ENCODE measurements around the gene PDE4DIP.
"Not testable (repeated sequence)": the region's sequence is repeated elsewhere in the genome, so short reads cannot be mapped to it uniquely, and the experiment has no call there.

Gene PDE4DIP

GRCh38 chr1:149013513-149013912, 169.3 kb downstream of the PDE4DIP start:
- H3F3A ChIP-seq (ENCODE audit: insufficient read depth, low read length); H3K36me3 ChIP-seq (ENCODE audit: insufficient read depth, low read length); H3K4me3 ChIP-seq (ENCODE audit: low read depth, low read length, poor library complexity, severe bottlenecking); H3K4me2 ChIP-seq (ENCODE audit: low read length); H3K4me1 ChIP-seq (ENCODE audit: insufficient read depth, low read length, severe bottlenecking); H3K9me3 ChIP-seq (ENCODE audit: low read length); H4K20me1 ChIP-seq (ENCODE audit: insufficient read depth, low read length); H2AFZ ChIP-seq (ENCODE audit: low read length); H3K79me2 ChIP-seq (ENCODE audit: insufficient read depth, low read length); H3K27me3 ChIP-seq (ENCODE audit: insufficient read depth, low read length); H3K9me2 ChIP-seq (ENCODE audit: low read depth, low read length); H3K9ac ChIP-seq (ENCODE audit: low read length); H3K27ac ChIP-seq (ENCODE audit: low read depth, low read length, poor library complexity, severe bottlenecking): not testable (repeated sequence)

- H3K36me3 ChIP-seq (ENCODE audit: insufficient read depth, low read length); H3K4me1 ChIP-seq (ENCODE audit: insufficient read depth, low read length, severe bottlenecking); H3K4me3 ChIP-seq (ENCODE audit: low read depth, low read length, poor library complexity, severe bottlenecking); H3K9ac ChIP-seq (ENCODE audit: low read length); H3K9me3 ChIP-seq (ENCODE audit: low read length); H3K27ac ChIP-seq (ENCODE audit: low read depth, low read length, poor library complexity, severe bottlenecking); H3K79me2 ChIP-seq (ENCODE audit: insufficient read depth, low read length); H3K9me2 ChIP-seq (ENCODE audit: low read depth, low read length); H3K27me3 ChIP-seq (ENCODE audit: insufficient read depth, low read length); H2AFZ ChIP-seq (ENCODE audit: low read length); H4K20me1 ChIP-seq (ENCODE audit: insufficient read depth, low read length); H3K4me2 ChIP-seq (ENCODE audit: low read length); H3F3A ChIP-seq (ENCODE audit: insufficient read depth, low read length): not testable (repeated sequence)
Observed at GRCh38 chr1:149015522-149015921, 171.3 kb downstream of the PDE4DIP start.

- not testable (repeated sequence) for H3F3A ChIP-seq (ENCODE audit: insufficient read depth, low read length); H3K4me1 ChIP-seq (ENCODE audit: insufficient read depth, low read length, severe bottlenecking); H3K4me3 ChIP-seq (ENCODE audit: low read depth, low read length, poor library complexity, severe bottlenecking); H3K9ac ChIP-seq (ENCODE audit: low read length); H3K9me2 ChIP-seq (ENCODE audit: low read depth, low read length); H3K9me3 ChIP-seq (ENCODE audit: low read length); H3K4me2 ChIP-seq (ENCODE audit: low read length); H3K36me3 ChIP-seq (ENCODE audit: insufficient read depth, low read length); H4K20me1 ChIP-seq (ENCODE audit: insufficient read depth, low read length); H3K79me2 ChIP-seq (ENCODE audit: insufficient read depth, low read length); H2AFZ ChIP-seq (ENCODE audit: low read length); H3K27me3 ChIP-seq (ENCODE audit: insufficient read depth, low read length); H3K27ac ChIP-seq (ENCODE audit: low read depth, low read length, poor library complexity, severe bottlenecking)
Observed at GRCh38 chr1:149016626-149017025, 172.4 kb downstream of the PDE4DIP start.

GRCh38 chr1:149018577-149018976, 174.3 kb downstream of the PDE4DIP start:
- H3F3A ChIP-seq (ENCODE audit: insufficient read depth, low read length); H3K36me3 ChIP-seq (ENCODE audit: insufficient read depth, low read length); H3K4me1 ChIP-seq (ENCODE audit: insufficient read depth, low read length, severe bottlenecking); H3K27ac ChIP-seq (ENCODE audit: low read depth, low read length, poor library complexity, severe bottlenecking); H3K79me2 ChIP-seq (ENCODE audit: insufficient read depth, low read length); H2AFZ ChIP-seq (ENCODE audit: low read length); H3K4me3 ChIP-seq (ENCODE audit: low read depth, low read length, poor library complexity, severe bottlenecking); H3K9ac ChIP-seq (ENCODE audit: low read length); H3K27me3 ChIP-seq (ENCODE audit: insufficient read depth, low read length); H3K4me2 ChIP-seq (ENCODE audit: low read length); H4K20me1 ChIP-seq (ENCODE audit: insufficient read depth, low read length); H3K9me3 ChIP-seq (ENCODE audit: low read length); H3K9me2 ChIP-seq (ENCODE audit: low read depth, low read length): not testable (repeated sequence)

GRCh38 chr1:149024327-149024726, 180.1 kb downstream of the PDE4DIP start:
- H3K9me2 ChIP-seq (ENCODE audit: low read depth, low read length); H3K79me2 ChIP-seq (ENCODE audit: insufficient read depth, low read length); H3K9me3 ChIP-seq (ENCODE audit: low read length); H3K27me3 ChIP-seq (ENCODE audit: insufficient read depth, low read length); H3K4me1 ChIP-seq (ENCODE audit: insufficient read depth, low read length, severe bottlenecking); H3K9ac ChIP-seq (ENCODE audit: low read length); H3F3A ChIP-seq (ENCODE audit: insufficient read depth, low read length); H3K36me3 ChIP-seq (ENCODE audit: insufficient read depth, low read length); H3K4me3 ChIP-seq (ENCODE audit: low read depth, low read length, poor library complexity, severe bottlenecking); H3K4me2 ChIP-seq (ENCODE audit: low read length); H3K27ac ChIP-seq (ENCODE audit: low read depth, low read length, poor library complexity, severe bottlenecking); H2AFZ ChIP-seq (ENCODE audit: low read length); H4K20me1 ChIP-seq (ENCODE audit: insufficient read depth, low read length): not testable (repeated sequence)

- not testable (repeated sequence) for H4K20me1 ChIP-seq (ENCODE audit: insufficient read depth, low read length); H2AFZ ChIP-seq (ENCODE audit: low read length); H3K9ac ChIP-seq (ENCODE audit: low read length); H3K4me2 ChIP-seq (ENCODE audit: low read length); H3K9me3 ChIP-seq (ENCODE audit: low read length); H3K4me1 ChIP-seq (ENCODE audit: insufficient read depth, low read length, severe bottlenecking); H3K79me2 ChIP-seq (ENCODE audit: insufficient read depth, low read length); H3K27me3 ChIP-seq (ENCODE audit: insufficient read depth, low read length); H3K27ac ChIP-seq (ENCODE audit: low read depth, low read length, poor library complexity, severe bottlenecking); H3F3A ChIP-seq (ENCODE audit: insufficient read depth, low read length); H3K36me3 ChIP-seq (ENCODE audit: insufficient read depth, low read length); H3K4me3 ChIP-seq (ENCODE audit: low read depth, low read length, poor library complexity, severe bottlenecking); H3K9me2 ChIP-seq (ENCODE audit: low read depth, low read length)
Observed at GRCh38 chr1:149033916-149034315, 189.7 kb downstream of the PDE4DIP start.

GRCh38 chr1:149043056-149043455, 198.8 kb downstream of the PDE4DIP start:
- H4K20me1 ChIP-seq (ENCODE audit: insufficient read depth, low read length); H3K9me2 ChIP-seq (ENCODE audit: low read depth, low read length); H3K4me3 ChIP-seq (ENCODE audit: low read depth, low read length, poor library complexity, severe bottlenecking); H3K79me2 ChIP-seq (ENCODE audit: insufficient read depth, low read length); H3F3A ChIP-seq (ENCODE audit: insufficient read depth, low read length); H3K36me3 ChIP-seq (ENCODE audit: insufficient read depth, low read length); H2AFZ ChIP-seq (ENCODE audit: low read length); H3K9me3 ChIP-seq (ENCODE audit: low read length); H3K27ac ChIP-seq (ENCODE audit: low read depth, low read length, poor library complexity, severe bottlenecking); H3K4me2 ChIP-seq (ENCODE audit: low read length); H3K4me1 ChIP-seq (ENCODE audit: insufficient read depth, low read length, severe bottlenecking); H3K27me3 ChIP-seq (ENCODE audit: insufficient read depth, low read length); H3K9ac ChIP-seq (ENCODE audit: low read length): not testable (repeated sequence)

GRCh38 chr1:149064611-149065010, 220.4 kb downstream of the PDE4DIP start:
- H3F3A ChIP-seq (ENCODE audit: insufficient read depth, low read length); H3K27me3 ChIP-seq (ENCODE audit: insufficient read depth, low read length); H4K20me1 ChIP-seq (ENCODE audit: insufficient read depth, low read length); H3K4me3 ChIP-seq (ENCODE audit: low read depth, low read length, poor library complexity, severe bottlenecking); H2AFZ ChIP-seq (ENCODE audit: low read length); H3K79me2 ChIP-seq (ENCODE audit: insufficient read depth, low read length); H3K9me2 ChIP-seq (ENCODE audit: low read depth, low read length); H3K9ac ChIP-seq (ENCODE audit: low read length); H3K36me3 ChIP-seq (ENCODE audit: insufficient read depth, low read length); H3K9me3 ChIP-seq (ENCODE audit: low read length); H3K27ac ChIP-seq (ENCODE audit: low read depth, low read length, poor library complexity, severe bottlenecking); H3K4me2 ChIP-seq (ENCODE audit: low read length); H3K4me1 ChIP-seq (ENCODE audit: insufficient read depth, low read length, severe bottlenecking): not testable (repeated sequence)

All from OCI-LY1 (cell line).